ENCODE data around the gene TMEM140. TPM values are rescaled to one million over a fixed set of nuclear protein-coding genes. Genes with fewer than 3 reads are reported as not detected.

TMEM140 gene
- total and polyA plus RNA-seq, 4 donors, result 16.1 to 35.2 (median 18.6) TPM

- H3K27ac ChIP-seq (ENCODE audit: low read depth in 1 of 2, low read length in 1 of 2), result no peak overlapping the region
- no peak overlapping the region for H3K9ac ChIP-seq (ENCODE audit: insufficient read depth in 1 of 2, low read length in 2 of 2)
- H3K27me3 ChIP-seq (ENCODE audit: control insufficient read depth in 3 of 3, insufficient read depth in 3 of 3, low read length in 2 of 3), result no peaks in the 10 kb centered on the region
- H3K9me3 ChIP-seq (ENCODE audit: control insufficient read depth in 4 of 4, insufficient read depth in 3 of 4, low read length in 3 of 4), result peaks cover 6 to 19% (median 13%) of the 10 kb centered on the region in 4 donors
- H3K4me3 ChIP-seq, result no peak overlapping the region
- H3K4me1 ChIP-seq (ENCODE audit: control insufficient read depth in 5 of 5, insufficient read depth in 5 of 5, low read length in 5 of 5), result no peaks in the 10 kb centered on the region
- TF ChIP-seq CTCF (IDR thresholded peaks at IDR 0.05; ENCODE audit: control extremely low read depth, extremely low read depth), result no peak
- ATAC-seq (ENCODE audit: insufficient read depth, low FRiP score) (no peak), DNase-seq (no peak)
- 95 to 99% methylated on average over 5 of the region's 5 CpGs for WGBS, 2 donors
- H3K36me3 ChIP-seq (ENCODE audit: control insufficient read depth in 4 of 4, insufficient read depth in 4 of 4, low read length in 4 of 4), result peaks cover 27 to 55% (median 41%) of the 10 kb centered on the region in 4 donors
Observed at GRCh38 chr7:135184254-135184841, 36.5 kb downstream of the TMEM140 start.

GRCh38 chr7:135185471-135186260, 37.8 kb downstream of the TMEM140 start:
- 77 to 85% methylated on average over 7 of the region's 7 CpGs for WGBS, 2 donors
- no peak for TF ChIP-seq CTCF (IDR thresholded peaks at IDR 0.05; ENCODE audit: control extremely low read depth, extremely low read depth)
- Histone ChIP-seq H3K9ac (ENCODE audit: insufficient read depth in 1 of 2, low read length in 2 of 2) (no peak overlapping the region), H3K9me3 (ENCODE audit: control insufficient read depth in 4 of 4, insufficient read depth in 3 of 4, low read length in 3 of 4) (peaks cover 6 to 13% (median 12%) of the 10 kb centered on the region in 4 donors), H3K27ac (ENCODE audit: low read depth in 1 of 2, low read length in 1 of 2) (no peak overlapping the region), H3K36me3 (ENCODE audit: control insufficient read depth in 4 of 4, insufficient read depth in 4 of 4, low read length in 4 of 4) (peaks cover 23 to 50% (median 41%) of the 10 kb centered on the region in 4 donors), H3K27me3 (ENCODE audit: control insufficient read depth in 3 of 3, insufficient read depth in 3 of 3, low read length in 2 of 3) (no peaks in the 10 kb centered on the region), H3K4me3 (no peak overlapping the region), H3K4me1 (ENCODE audit: control insufficient read depth in 5 of 5, insufficient read depth in 5 of 5, low read length in 5 of 5) (no peaks in the 10 kb centered on the region)
- ATAC-seq (ENCODE audit: insufficient read depth, low FRiP score) (no peak), DNase-seq (no peak)

GRCh38 chr7:135186261-135186540, 38.3 kb downstream of the TMEM140 start:
- Histone ChIP-seq H3K9ac (ENCODE audit: insufficient read depth in 1 of 2, low read length in 2 of 2) (no peak overlapping the region), H3K27ac (ENCODE audit: low read depth in 1 of 2, low read length in 1 of 2) (no peak overlapping the region), H3K4me3 (no peak overlapping the region), H3K27me3 (ENCODE audit: control insufficient read depth in 3 of 3, insufficient read depth in 3 of 3, low read length in 2 of 3) (no peaks in the 10 kb centered on the region), H3K36me3 (ENCODE audit: control insufficient read depth in 4 of 4, insufficient read depth in 4 of 4, low read length in 4 of 4) (peaks cover 20 to 50% (median 39%) of the 10 kb centered on the region in 4 donors), H3K4me1 (ENCODE audit: control insufficient read depth in 5 of 5, insufficient read depth in 5 of 5, low read length in 5 of 5) (no peaks in the 10 kb centered on the region), H3K9me3 (ENCODE audit: control insufficient read depth in 4 of 4, insufficient read depth in 3 of 4, low read length in 3 of 4) (peaks cover 3 to 10% (median 7%) of the 10 kb centered on the region in 4 donors)
- 88 to 93% methylated on average over 3 of the region's 3 CpGs for WGBS, 2 donors
- ATAC-seq (ENCODE audit: insufficient read depth, low FRiP score), result no peak
- DNase-seq, result no peak
- no peak for TF ChIP-seq CTCF (IDR thresholded peaks at IDR 0.05; ENCODE audit: control extremely low read depth, extremely low read depth)

All from lung (tissue), 12 donors.